Iris pigment epithelial cell (primary cell): Measurements from ENCODE around the gene PLS3.
"Not testable (repeated sequence)": the region's sequence is repeated elsewhere in the genome, so short reads cannot be mapped to it uniquely, and the experiment has no call there.

Experiments
- DNase-seq: peaks from one replicate; pipeline ENCODE4 v3.0.0-alpha.2; 2011; ENCODE audit warnings: low read depth

The PLS3 gene

GRCh38 chrX:115606861-115607260 lies 45.9 kb downstream of the PLS3 start:
- DNase-seq, result no peak

DNA sequence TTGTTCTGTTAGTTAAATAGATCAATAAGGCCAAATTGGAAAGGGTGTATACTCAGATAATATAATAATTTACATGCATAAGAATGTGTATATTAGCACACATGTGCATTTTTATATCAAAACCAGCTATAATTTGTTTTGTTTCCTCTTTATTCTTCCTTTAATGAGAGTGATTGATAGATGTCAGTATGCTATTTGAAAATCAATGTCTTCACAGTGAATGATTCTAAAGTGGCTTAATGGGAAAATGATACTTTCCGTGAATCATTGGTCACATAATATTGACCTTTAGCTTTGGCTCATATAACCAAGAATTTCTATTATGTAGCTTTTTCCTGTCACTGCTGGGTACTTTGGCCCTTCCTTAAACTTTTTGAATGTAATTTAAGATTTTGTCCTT lies 48.6 kb downstream of the PLS3 start:
- DNase-seq, result no peak

DNA sequence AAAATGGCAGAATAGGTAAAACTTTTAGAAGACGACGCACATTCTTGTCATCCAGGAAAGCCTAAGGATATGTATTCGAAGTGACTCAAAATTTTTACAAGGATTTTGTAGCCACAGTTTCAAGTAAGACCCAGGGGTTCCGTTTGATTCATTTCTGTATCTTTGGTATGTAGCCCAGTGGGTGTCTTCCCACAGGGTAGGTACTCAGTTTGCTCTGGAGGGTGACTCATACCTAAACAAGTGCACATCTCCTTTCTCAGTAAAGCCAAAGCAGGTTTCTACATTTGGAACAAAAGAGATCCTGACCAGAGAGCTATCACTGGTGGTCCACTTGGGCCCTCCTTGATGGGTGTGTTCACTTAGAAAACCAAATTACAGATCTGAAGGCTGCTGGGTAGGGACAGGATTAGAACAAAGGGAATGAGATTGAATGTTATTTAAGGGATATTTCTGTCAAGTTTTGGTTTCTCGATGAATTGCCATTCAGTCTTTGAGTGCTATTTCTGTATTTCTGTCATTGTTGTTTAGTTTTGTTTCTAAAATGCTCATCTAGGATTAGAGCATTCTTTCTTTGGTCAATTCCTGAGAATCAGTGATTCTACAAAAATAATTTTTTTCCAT lies 56.1 kb downstream of the PLS3 start:
- DNase-seq, result peak; percentile 84

GRCh38 chrX:115622534-115622933 lies 61.6 kb downstream of the PLS3 start:
- DNase-seq, result no peak

GRCh38 chrX:115624916-115625315 lies 63.9 kb downstream of the PLS3 start:
- DNase-seq, result no peak

GRCh38 chrX:115625572-115626301 lies 64.8 kb downstream of the PLS3 start:
- DNase-seq, result peak; percentile 68

GRCh38 chrX:115630204-115630603 lies 69.2 kb downstream of the PLS3 start:
- DNase-seq, result no peak

DNA sequence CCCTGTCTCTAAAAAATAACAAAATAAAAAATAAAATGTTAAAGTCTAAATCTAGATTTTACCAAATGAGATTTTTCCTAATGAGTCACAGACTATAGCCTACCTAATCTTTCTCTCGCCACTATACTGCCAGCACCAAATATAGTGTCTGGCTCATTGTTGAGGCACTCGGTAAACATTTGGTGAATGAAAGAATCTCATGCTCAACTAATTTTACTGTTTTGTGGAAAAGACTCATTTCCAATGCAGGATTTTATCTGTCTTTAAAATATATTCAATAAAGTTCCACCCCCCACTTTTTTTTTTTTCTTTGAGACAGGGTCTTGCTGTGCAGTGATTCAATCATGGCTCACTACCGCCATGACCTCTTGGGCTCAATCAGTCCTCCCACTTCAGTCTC lies 71.5 kb downstream of the PLS3 start:
- peak; percentile 24 for DNase-seq

- DNase-seq, result not testable (repeated sequence)
Observed at GRCh38 chrX:115633397-115633796, 72.4 kb downstream of the PLS3 start.

- peak; percentile 48 for DNase-seq
Observed at GRCh38 chrX:115639334-115639880, 78.4 kb downstream of the PLS3 start.

GRCh38 chrX:115642311-115642710 lies 81.3 kb downstream of the PLS3 start:
- DNase-seq, result no peak

GRCh38 chrX:115642895-115643530 lies 82.0 kb downstream of the PLS3 start:
- peak; percentile 67 for DNase-seq

GRCh38 chrX:115644397-115644796 lies 83.4 kb downstream of the PLS3 start:
- not testable (repeated sequence) for DNase-seq

DNA sequence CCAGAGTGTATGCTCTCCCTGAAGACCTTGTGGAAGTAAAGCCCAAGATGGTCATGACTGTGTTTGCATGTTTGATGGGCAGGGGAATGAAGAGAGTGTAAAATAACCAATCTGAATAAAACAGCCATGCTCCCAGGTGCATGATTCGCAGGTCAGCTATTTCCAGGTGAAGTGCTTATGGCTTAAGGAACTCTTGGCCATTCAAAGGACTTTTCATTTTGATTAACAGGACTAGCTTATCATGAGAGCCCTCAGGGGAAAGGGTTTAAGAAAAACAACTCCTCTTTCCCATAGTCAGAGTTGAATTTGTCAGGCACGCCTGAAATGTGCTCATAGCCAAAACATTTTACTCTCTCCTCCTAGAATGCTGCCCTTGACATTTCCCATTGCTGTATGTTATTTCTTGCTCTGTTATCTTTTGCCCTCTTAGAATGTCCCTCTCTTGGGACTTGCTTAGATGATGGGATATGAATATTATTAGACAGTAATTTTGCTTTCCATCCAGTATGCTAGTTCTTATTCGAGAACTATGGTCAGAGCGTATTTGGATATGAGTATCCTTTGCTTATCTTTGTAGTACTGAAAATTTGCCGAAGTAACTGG lies 88.6 kb downstream of the PLS3 start:
- DNase-seq, result no peak

DNA sequence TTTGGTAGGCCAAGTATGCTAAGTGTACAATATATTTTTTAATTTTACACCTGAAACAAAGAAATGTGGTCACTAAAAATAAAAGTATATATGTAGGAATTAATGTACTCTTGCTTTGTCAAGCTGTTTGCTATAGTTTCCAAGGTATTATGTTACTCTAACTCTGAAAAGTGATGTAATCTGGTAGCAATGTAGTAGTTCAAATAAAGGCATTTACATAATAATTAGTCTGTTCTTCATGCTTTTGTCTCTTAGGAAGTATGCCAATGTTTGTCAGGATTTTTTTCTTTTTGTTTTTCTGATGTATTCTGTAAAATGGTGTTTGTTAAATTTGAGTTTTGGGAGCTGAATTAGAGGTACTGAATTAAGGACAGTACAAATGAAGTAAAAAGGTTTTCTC lies 89.5 kb downstream of the PLS3 start:
- peak; percentile 27 for DNase-seq

- peak; percentile 41 for DNase-seq
Observed at GRCh38 chrX:115650916-115651315, 89.9 kb downstream of the PLS3 start.

DNA sequence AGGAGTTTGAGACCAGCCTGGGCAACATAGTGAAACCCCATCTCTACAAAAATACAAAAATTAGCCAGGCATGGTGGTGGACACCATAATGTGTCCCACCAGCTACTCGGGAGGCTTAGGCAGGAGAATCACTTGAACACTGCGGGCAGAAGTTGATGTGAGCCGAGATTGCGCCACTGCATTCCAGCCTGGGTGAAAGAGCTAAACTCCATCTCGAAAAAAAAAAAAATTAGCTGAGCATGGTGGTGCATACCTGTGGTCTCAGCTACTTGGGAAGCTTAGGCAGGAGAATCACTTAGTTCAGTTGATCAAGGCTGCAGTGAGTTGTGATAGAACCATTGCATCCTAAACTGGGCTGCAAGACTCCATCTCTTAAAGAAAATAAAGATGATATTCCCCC lies 91.2 kb downstream of the PLS3 start:
- no peak for DNase-seq

DNA sequence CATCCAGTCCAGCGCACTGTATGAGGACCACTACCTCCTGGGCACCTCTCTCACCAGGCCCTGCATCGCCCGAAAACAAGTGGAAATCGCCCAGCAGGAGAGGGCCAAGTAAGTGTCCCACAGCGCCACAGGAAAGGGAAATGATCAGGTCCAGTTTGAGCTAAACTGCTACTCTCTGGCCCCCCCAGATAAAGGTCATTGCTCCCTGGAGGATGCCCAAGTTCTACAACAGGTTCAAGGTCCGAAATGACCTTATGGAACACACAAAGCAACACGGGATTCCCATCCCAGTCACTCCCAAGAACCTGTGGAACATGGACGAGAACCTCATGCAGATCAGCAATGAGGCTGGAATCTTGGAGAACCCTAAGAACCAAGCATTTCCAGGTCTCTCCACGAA lies 104.1 kb downstream of the PLS3 start:
- DNase-seq, result no peak

DNA sequence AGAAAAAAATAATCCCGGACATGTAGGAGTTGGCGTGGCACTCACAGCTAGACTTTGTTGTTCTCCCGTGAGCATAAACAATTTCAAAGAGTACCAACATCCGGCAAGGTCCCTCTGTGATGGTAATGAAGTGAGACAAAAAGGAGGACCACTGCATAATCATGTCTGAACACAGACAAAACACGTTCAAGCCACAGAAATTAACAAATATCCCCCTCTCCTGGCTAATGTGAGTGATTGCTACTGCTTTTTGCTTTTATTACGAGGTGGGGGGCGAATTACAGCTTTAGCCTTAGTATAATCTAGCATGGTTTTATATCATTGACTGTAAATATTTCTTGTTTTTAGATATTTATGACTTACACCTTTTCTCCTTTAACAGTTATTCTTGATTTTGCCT lies 118.5 kb downstream of the PLS3 start:
- DNase-seq, result peak; percentile 31

DNA sequence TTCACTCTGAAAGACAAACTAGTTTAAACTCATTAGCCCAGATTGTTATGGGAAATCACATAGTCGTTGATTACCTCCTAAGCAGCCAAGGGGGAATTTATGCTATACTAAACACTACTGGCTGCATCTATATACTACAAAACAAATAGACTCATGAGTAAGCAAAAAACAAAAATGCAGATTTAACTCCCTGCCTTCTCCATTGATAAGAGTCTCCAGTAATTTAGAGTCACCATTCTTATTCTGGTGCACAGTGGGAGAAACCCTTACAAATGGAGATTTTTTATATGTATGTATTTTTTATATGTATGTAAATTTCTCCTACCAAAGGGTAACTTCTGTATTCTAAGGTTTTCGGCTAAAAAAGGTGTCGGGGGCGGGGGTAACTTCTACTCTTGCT lies 126.6 kb downstream of the PLS3 start:
- DNase-seq, result no peak

DNA sequence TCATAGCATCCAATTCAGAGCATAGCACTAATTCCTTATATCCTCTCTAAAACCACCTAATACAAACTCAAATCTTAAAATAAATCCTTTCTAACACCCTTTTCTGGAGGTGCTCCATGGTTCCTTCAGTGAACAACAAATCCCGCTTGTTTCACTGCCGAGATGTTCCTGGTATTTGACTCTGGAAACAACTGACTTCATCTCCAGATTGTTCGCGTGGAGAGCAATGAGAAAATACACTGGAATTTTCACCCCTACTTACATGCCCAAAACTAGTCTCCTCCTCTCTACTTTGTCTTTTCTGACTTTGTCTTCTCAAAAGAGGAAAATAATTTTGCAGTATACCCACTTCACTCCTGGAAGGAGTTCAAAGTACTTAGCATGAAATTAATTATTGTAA lies 129.0 kb downstream of the PLS3 start:
- DNase-seq, result peak; percentile 31

GRCh38 chrX:115690511-115691216 lies 129.7 kb downstream of the PLS3 start:
- DNase-seq, result peak; percentile 85
